Measurements from ENCODE around the gene NDUFAF5. TPM values are rescaled to one million over a fixed set of nuclear protein-coding genes. Genes with fewer than 3 reads are reported as not detected.

NDUFAF5 gene
- total and polyA plus RNA-seq, 2 donors = 24.9 to 42.8 TPM

- Histone ChIP-seq H3K4me3 (ENCODE audit: low read length in 2 of 2) (no peak overlapping the region), H3K9me3 (ENCODE audit: control insufficient read depth in 2 of 2, insufficient read depth in 1 of 2, low read length in 1 of 2) (no peaks in the 10 kb centered on the region), H3K27me3 (ENCODE audit: control insufficient read depth in 2 of 2, insufficient read depth in 1 of 2, low read length in 1 of 2) (no peaks in the 10 kb centered on the region), H3K27ac (ENCODE audit: low read depth in 1 of 2, low read length in 1 of 2) (no peak overlapping the region), H3K4me1 (ENCODE audit: control insufficient read depth in 2 of 2, insufficient read depth in 2 of 2, low read length in 2 of 2) (no peaks in the 10 kb centered on the region), H3K36me3 (ENCODE audit: control insufficient read depth in 2 of 2, insufficient read depth in 2 of 2, low read length in 1 of 2) (no peaks in the 10 kb centered on the region)
- no peak for DNase-seq (ENCODE audit: low read depth in 6 of 9, low spot score in 9 of 9)
- 49% methylated on average over 4 of the region's 4 CpGs for WGBS
Observed at GRCh38 chr20:13868331-13868730, 83.5 kb downstream of the NDUFAF5 start.

GRCh38 chr20:13870170-13870748 lies 85.4 kb downstream of the NDUFAF5 start:
- Histone ChIP-seq H3K27ac (ENCODE audit: low read depth in 1 of 2, low read length in 1 of 2) (no peak overlapping the region), H3K4me1 (ENCODE audit: control insufficient read depth in 2 of 2, insufficient read depth in 2 of 2, low read length in 2 of 2) (no peaks in the 10 kb centered on the region), H3K27me3 (ENCODE audit: control insufficient read depth in 2 of 2, insufficient read depth in 1 of 2, low read length in 1 of 2) (no peaks in the 10 kb centered on the region), H3K4me3 (ENCODE audit: low read length in 2 of 2) (no peak overlapping the region), H3K36me3 (ENCODE audit: control insufficient read depth in 2 of 2, insufficient read depth in 2 of 2, low read length in 1 of 2) (no peaks in the 10 kb centered on the region), H3K9me3 (ENCODE audit: control insufficient read depth in 2 of 2, insufficient read depth in 1 of 2, low read length in 1 of 2) (no peaks in the 10 kb centered on the region)
- no peak for DNase-seq (ENCODE audit: low read depth in 6 of 9, low spot score in 9 of 9)
- WGBS = 82% methylated on average over 4 of the region's 4 CpGs

Other genes with a start within 250 kb of the NDUFAF5 start
- 23.3 TPM for gene TASP1, start 146.1 kb upstream of the NDUFAF5 start, total RNA-seq
- gene TASP1, start 146.1 kb upstream of the NDUFAF5 start, polyA plus RNA-seq = 19.9 TPM
- gene ESF1, start 109 bp upstream of the NDUFAF5 start, total RNA-seq = 15.2 TPM
- 12.0 TPM for gene ESF1, start 109 bp upstream of the NDUFAF5 start, polyA plus RNA-seq
- gene SEL1L2, start 205.6 kb downstream of the NDUFAF5 start, total RNA-seq = not detected
- gene SEL1L2, start 205.6 kb downstream of the NDUFAF5 start, polyA plus RNA-seq = 0.16 TPM
- gene MACROD2, start 210.5 kb downstream of the NDUFAF5 start, total RNA-seq = 1.6 TPM
- gene MACROD2, start 210.5 kb downstream of the NDUFAF5 start, polyA plus RNA-seq = 4.2 TPM

All from thymus (tissue), 11 donors.